Subcutaneous abdominal adipose tissue (tissue), 5 donors: ENCODE results near the gene TECR.
"Not testable (repeated sequence)": the region's sequence is repeated elsewhere in the genome, so short reads cannot be mapped to it uniquely, and the experiment has no call there.

Experiments used
- H3K27ac ChIP-seq: one replicate; pipeline ENCODE4 v1.7.0; 2013; ENCODE audit warnings: low read depth, mild to moderate bottlenecking, inconsistent platforms, low read length, moderate library complexity
- H3K27me3 ChIP-seq, 5 donors: one replicate each; pipeline ENCODE4 v1.7.0; 2013; ENCODE audit warnings: low read length in 5 of 5, inconsistent platforms in 1 of 5; ENCODE audit not compliant: control insufficient read depth in 5 of 5, insufficient read depth in 4 of 5
- H3K36me3 ChIP-seq, 5 donors: one replicate each; pipeline ENCODE4 v1.7.0; 2013; ENCODE audit warnings: low read length in 5 of 5; ENCODE audit not compliant: control insufficient read depth in 5 of 5, insufficient read depth in 5 of 5
- H3K4me1 ChIP-seq, 5 donors: one replicate each; pipeline ENCODE4 v1.7.0; 2013; ENCODE audit warnings: low read length in 5 of 5, mild to moderate bottlenecking in 3 of 5, moderate library complexity in 1 of 5; ENCODE audit not compliant: control insufficient read depth in 5 of 5, insufficient read depth in 5 of 5
- H3K4me3 ChIP-seq, 5 donors: one replicate each; pipeline ENCODE4 v1.7.0; 2013; ENCODE audit warnings: low read length in 5 of 5, low read depth in 1 of 5
- H3K9ac ChIP-seq, 5 donors: one replicate each; pipeline ENCODE4 v1.7.0; 2013; ENCODE audit warnings: low read length in 5 of 5, mild to moderate bottlenecking in 4 of 5, moderate library complexity in 3 of 5
- H3K9me3 ChIP-seq, 5 donors: one replicate each; pipeline ENCODE4 v1.7.0; 2013; ENCODE audit warnings: low read length in 5 of 5; ENCODE audit not compliant: control insufficient read depth in 5 of 5
- donor health status: healthy.
- donor health status: healthy.
- donor health status: healthy.
- donor health status: healthy.
- donor health status: healthy.

Gene TECR

DNA sequence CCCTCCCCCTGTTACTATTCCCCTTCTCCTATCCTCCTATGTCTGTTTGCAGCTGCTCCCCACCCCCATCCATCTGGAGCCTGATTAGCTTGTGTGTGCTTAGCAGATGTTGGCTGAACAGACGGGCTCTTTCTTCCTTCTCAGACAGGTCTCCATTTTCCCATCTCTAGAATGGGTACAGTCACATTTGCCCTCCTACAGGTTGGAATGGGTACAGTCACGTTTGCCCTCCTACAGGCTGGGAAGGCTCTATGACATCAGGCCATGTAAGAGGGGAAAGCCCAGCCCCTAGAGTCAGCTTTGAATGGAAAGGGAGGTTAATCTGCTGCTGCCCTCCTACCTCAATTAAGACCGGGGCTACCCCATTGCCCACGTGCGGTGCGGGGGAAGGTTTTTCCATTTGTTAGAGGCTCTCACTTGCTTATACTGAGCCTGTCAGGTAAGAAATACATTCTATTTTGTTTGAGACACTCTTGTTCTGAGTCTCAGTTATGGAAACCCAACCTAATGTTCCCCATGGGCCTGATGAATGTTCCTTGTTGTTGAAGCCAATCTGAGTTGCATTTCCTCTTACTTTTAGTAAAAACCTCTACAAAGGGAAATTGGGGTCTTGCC lies 51.3 kb downstream of the TECR start:
- H3K4me3 ChIP-seq, result no peak overlapping the region
- H3K4me1 ChIP-seq, result no peaks in the 10 kb centered on the region
- no peak overlapping the region for H3K9ac ChIP-seq
- no peak overlapping the region for H3K27ac ChIP-seq
- no peaks in the 10 kb centered on the region for H3K9me3 ChIP-seq
- H3K36me3 ChIP-seq, result no peaks in the 10 kb centered on the region
- no peaks in the 10 kb centered on the region for H3K27me3 ChIP-seq

DNA sequence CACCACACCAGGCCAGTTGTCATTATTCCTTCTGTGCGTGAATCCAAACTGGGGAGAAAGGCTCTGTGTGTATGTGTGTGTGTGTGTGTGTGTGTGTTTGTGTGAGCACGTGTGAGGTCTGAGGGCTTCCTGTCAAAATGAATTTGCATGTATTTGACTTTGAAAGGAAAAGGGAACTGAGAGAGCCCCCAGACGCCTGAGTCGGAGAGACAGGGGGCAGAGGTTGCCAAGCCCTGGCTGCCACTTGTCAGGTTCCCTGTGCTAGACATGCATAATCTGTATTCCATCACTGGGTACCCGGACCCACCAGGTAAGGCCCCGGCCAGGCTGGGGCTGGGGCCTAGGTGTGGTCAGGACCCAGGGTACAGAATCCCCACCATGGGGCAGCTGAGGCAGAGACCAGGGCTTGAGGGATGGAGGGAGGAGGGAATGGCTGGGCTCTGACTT lies 53.5 kb downstream of the TECR start, which contains the start of gene CLEC17A:
CLEC17A (plus strand) TSS at position 191 of the 447 bp plus-strand sequence; CDS start at position 268, 77 bp downstream.
- H3K4me3 ChIP-seq, result no peak within 1 kb of the TSS
- no peak within 1 kb of the TSS for H3K9ac ChIP-seq
- no peaks in the 10 kb centered on the region for H3K9me3 ChIP-seq
- H3K36me3 ChIP-seq, result no peaks in the 10 kb centered on the region
- H3K27ac ChIP-seq, result no peak within 1 kb of the TSS
- no peaks in the 10 kb centered on the region for H3K4me1 ChIP-seq
- no peaks in the 10 kb centered on the region for H3K27me3 ChIP-seq

DNA sequence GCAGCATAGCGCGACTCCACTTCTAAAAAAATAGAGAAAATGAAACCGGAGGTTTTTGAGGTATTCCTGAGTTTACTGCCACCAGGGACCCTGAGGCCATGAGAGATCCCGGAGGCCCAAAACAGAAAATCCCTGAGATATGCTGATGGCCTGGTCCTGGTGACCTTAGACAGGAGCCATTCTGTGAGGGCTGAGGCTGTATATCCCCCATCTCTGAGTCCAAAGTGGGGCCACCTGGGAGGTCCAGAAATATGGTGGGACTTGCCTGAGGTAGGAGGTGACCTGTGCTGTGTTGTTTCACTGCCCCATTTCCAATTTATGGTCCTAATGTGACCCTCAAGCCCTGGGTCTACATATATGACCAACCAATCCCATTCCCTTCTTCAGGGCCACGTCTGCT lies 55.0 kb downstream of the TECR start:
- not testable (repeated sequence) for H3K9ac ChIP-seq, H3K36me3 ChIP-seq, H3K27ac ChIP-seq, H3K9me3 ChIP-seq, H3K4me1 ChIP-seq, H3K4me3 ChIP-seq, H3K27me3 ChIP-seq

DNA sequence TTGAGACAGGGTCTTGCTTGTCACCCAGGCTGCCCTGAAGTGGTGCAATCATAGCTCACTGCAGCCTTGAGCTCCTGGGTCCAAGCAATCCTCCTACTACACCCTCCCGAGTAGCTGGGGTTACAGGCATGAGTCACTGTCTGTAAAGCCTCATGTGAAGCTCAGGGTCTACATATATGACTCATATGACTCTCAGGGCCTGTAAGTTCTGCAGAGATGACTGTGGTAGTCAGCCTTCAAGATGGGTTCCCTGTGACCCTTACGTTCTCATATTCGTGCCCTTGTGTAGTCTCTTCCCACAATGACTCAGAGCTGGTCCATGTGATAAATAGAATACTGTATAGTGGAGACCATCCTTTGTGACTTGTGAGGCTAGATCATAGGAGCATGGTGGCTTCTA lies 55.8 kb downstream of the TECR start:
- H3K9ac ChIP-seq, H3K36me3 ChIP-seq, H3K9me3 ChIP-seq, H3K27me3 ChIP-seq, H3K4me3 ChIP-seq, H3K4me1 ChIP-seq, H3K27ac ChIP-seq: not testable (repeated sequence)

DNA sequence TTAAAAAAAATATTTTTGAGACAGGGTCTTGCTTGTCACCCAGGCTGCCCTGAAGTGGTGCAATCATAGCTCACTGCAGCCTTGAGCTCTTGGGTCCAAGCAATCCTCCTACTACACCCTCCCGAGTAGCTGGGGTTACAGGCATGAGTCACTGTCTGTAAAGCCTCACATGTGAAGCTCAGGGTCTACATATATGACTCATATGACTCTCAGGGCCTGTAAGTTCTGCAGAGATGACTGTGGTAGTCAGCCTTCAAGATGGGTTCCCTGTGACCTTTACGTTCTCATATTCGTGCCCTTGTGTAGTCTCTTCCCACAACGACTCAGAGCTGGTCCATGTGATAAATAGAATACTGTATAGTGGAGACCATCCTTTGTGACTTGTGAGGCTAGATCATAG lies 60.0 kb downstream of the TECR start:
- not testable (repeated sequence) for H3K27me3 ChIP-seq, H3K9ac ChIP-seq, H3K27ac ChIP-seq, H3K4me1 ChIP-seq, H3K9me3 ChIP-seq, H3K36me3 ChIP-seq, H3K4me3 ChIP-seq

DNA sequence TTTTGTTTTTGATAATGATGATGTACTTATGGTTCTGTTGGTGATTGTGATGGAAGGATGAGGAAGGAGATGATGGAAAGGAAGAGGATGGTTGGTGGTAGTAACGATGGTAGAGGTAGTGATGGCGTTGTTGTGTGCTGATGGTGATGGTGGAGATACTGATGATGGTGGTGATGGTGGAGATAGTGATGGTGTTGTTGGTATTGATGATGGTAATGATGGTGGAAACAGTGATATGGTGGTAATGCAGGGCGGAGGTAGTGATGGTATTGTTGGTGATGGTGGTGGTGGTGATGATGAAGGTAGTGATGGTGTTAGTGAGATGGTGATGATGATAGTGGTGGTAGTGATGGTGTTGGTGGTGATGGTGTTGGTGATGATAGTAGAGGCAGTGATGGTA lies 66.2 kb downstream of the TECR start:
- Histone ChIP-seq H3K9me3 (peaks cover 0 to 4% (median 0%) of the 10 kb centered on the region in 5 donors), H3K27ac (no peak overlapping the region), H3K27me3 (peaks cover 0 to 13% (median 0%) of the 10 kb centered on the region in 5 donors), H3K4me1 (no peaks in the 10 kb centered on the region), H3K4me3 (no peak overlapping the region), H3K36me3 (no peaks in the 10 kb centered on the region), H3K9ac (no peak overlapping the region)

DNA sequence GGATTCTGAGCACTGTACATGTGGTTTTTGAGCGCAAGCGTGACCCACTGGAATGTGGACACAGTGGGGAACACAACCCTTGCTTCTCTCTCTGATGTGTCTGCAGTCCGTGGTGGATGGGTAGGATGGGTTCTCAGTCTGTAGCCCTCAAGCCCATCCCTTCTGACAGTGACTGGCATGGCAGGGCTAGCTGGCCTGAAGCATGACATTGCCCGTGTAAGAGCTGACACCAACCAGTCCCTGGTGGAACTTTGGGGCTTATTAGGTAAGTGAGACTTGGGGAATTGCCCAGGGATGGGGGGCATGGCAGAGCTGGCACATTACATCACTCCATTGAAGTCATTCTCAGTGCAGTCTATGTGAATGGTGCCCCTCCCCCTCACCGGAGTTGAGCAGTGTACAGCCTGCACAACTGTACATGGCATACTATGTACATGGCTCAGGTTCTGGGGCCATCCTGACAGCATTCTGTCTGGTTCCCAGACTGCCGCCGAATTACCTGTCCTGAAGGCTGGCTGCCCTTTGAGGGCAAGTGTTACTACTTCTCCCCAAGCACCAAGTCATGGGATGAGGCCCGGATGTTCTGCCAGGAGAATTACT lies 70.3 kb downstream of the TECR start:
- no peak overlapping the region for H3K27ac ChIP-seq
- no peak overlapping the region for H3K4me3 ChIP-seq
- peaks cover 0 to 9% (median 0%) of the 10 kb centered on the region in 5 donors for H3K27me3 ChIP-seq
- H3K9me3 ChIP-seq, result peaks cover 0 to 6% (median 4%) of the 10 kb centered on the region in 5 donors
- no peaks in the 10 kb centered on the region for H3K36me3 ChIP-seq
- H3K9ac ChIP-seq, result no peak overlapping the region
- H3K4me1 ChIP-seq, result no peaks in the 10 kb centered on the region

DNA sequence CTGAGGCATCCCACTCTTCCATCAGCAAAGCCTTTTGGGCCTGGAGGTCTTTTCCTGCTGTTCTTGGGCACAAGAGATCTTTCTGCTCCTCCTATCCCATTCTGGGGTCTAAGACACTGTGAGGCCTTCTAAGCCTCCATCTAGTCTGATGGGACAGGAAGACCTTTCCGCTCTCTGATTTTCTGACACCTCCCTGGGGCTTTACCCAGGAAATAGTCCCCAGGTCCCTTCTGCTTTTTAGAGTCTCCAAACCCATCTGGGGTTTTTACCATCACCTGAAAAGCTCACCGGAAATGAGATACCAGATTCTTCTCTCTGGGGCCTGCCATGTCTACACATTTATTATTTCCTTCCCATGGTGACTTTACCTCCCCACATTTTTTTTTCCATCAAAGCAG lies 74.6 kb downstream of the TECR start:
- H3K36me3 ChIP-seq, result no peaks in the 10 kb centered on the region
- H3K9me3 ChIP-seq, result peaks cover 0 to 6% (median 3%) of the 10 kb centered on the region in 5 donors
- H3K27ac ChIP-seq, result no peak overlapping the region
- no peak overlapping the region for H3K9ac ChIP-seq
- H3K4me1 ChIP-seq, result no peaks in the 10 kb centered on the region
- H3K27me3 ChIP-seq, result peaks cover 0 to 3% (median 0%) of the 10 kb centered on the region in 5 donors
- H3K4me3 ChIP-seq, result no peak overlapping the region

DNA sequence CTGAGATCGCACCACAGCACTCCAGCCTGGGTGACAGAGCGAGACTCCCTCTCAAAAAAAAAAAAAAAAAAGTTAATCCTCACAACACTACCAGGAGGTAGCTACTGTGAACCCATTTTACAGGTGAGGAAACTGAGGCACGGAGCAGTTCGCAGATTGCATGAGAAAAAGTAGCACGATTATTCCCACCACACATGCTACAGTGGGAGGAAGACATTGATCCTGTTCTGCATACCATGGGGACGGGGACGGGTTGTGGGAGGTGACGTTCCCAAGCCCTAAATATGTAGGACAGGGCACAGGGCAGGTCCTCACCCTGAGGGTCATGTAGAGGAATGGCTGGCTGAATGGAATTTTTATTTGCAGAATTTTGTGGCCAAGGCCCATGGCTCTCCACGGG lies 77.2 kb downstream of the TECR start:
- no peak overlapping the region for H3K4me3 ChIP-seq
- H3K9me3 ChIP-seq, result peaks cover 0 to 6% (median 3%) of the 10 kb centered on the region in 5 donors
- no peaks in the 10 kb centered on the region for H3K4me1 ChIP-seq

DNA sequence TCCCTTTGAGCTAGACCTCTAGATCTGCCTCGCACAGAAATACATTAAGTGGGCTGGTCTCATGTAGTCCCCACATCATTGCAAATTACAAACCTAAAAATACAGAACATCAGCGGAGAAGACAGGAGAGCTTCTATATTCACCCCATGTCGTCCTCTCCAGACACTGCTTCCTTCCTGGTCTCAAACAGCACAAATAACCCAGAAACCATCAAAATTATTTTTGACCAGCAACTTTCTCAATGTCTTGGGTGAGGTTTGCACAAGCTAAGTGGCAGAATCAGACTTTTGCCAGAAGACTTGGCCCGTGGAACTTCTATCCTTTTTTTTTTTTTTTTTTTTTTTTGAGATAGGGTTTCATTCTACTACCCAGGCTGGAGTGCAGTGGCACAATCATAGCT lies 81.7 kb downstream of the TECR start:
- no peaks in the 10 kb centered on the region for H3K4me1 ChIP-seq
- H3K27me3 ChIP-seq, result peaks cover 0 to 2% (median 0%) of the 10 kb centered on the region in 5 donors
- no peak overlapping the region for H3K4me3 ChIP-seq
- H3K27ac ChIP-seq, result no peak overlapping the region
- peaks cover 0 to 2% (median 0%) of the 10 kb centered on the region in 5 donors for H3K9me3 ChIP-seq
- H3K9ac ChIP-seq, result no peak overlapping the region
- H3K36me3 ChIP-seq, result no peaks in the 10 kb centered on the region

More for the DNA sequence above, 77.2 kb downstream of the TECR start:
- Histone ChIP-seq H3K36me3 (no peaks in the 10 kb centered on the region), H3K9ac (no peak overlapping the region), H3K27ac (no peak overlapping the region), H3K27me3 (no peaks in the 10 kb centered on the region)
